Amniotic epithelial cell (primary cell): ENCODE measurements around the gene PTGFRN.
"Not testable (repeated sequence)": the region's sequence is repeated elsewhere in the genome, so short reads cannot be mapped to it uniquely, and the experiment has no call there.

Experiments
- DNase-seq: peaks from one replicate; pipeline ENCODE4 v3.0.0-alpha.2; 2010; ENCODE audit warnings: low read depth

The PTGFRN gene

DNA sequence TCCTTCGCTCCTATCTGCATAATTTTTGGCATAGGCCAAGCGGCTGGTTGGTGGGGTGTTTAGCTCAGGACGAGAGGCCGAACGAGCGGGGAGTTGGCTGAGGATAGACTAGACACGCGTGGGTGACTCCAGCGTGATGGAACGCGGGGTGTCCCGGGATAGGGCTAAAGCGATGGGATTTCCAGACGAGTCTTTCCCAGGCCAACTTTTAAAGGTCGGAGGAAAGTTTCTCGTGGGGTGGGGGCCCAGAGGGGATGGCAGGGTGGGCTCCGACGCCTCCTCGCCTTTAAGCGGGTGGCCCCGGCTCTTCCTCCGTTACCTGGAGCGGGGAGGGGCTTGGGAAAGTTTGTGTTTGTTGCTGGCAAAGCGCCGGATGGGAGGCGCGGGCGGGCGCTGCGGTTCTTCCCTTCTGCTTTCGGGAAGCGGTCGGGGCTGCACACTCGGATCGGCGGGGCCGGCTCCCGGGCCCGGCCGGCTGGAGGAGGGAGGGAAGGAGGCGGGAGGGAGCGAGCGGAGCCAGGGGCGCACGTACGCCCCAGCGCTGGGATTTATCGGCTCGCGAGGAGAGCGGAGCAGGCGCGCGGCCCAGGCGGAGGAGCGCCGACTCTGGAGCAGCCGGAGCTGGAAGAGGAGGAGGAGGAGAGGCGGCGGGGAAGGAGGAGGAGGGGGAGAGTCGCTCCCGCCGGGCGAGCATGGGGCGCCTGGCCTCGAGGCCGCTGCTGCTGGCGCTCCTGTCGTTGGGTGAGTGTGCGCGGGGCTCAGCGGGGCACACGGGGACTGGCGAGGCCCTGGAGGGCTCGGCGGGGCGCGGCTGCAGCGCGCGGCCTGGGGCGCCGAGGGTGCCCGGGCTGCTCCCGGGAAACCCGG lies at the start of gene PTGFRN:
PTGFRN (plus strand) TSS at position 405 of the 867 bp plus-strand sequence; CDS start at position 693, 288 bp downstream.
- DNase-seq = peak; percentile 36

DNA sequence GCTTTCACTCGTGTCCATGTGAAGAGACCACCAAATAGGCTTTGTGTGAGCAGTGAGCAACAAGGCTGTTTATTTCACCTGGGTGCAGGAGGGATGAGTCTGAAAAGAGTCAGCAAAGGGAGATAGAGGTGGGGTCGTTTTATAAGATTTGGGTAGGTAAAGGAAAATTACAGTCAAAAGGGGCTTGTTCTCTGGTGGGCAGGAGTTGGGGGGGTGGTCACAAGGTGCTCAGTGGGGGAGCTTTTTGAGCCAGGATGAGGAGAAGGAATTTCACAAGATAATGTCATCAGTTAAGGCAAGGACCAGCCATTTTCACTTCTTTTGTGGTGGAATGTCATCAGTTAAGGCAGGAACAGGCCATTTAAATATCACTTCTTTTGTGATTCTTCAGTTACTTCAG lies 49.5 kb upstream of the PTGFRN start:
- not testable (repeated sequence) for DNase-seq

DNA sequence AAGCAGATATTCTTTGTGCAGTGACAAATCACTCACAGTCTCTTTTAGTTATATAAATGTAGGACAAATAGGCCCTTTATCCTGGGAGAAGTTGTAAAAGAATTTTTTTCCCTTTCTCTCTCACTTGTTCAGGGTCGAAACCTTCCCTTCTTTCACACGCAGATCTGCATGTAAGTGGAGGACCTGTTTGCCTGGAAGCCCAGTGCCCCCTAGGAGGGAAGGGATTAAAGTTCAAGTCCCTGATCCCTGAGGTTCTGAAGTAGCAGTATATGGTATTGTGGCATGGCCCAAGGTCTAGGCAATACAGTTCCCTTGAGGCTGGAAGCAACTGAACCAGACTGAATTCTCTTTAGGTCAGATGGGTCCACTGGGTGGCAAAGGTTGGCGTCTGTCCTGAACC lies 48.6 kb upstream of the PTGFRN start:
- DNase-seq = no peak

DNA sequence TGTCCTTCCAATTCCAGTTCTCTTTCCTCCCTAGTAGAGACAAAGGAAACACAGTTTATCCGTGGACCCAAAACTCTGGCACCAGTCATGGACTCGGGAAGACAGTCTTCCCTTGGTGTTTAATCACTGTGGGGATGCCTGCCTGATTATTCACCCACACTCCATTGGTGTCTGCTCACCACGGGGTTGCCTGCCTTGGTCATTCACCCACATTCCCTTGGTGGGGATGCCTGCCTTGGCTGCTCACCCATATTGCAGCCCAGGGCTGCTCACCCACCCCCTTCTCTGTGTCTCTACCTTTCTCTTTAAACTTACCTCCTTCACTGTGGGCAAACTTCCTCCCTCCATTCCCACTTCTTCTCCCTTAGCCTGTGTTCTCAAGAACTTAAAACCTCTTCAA lies 46.7 kb upstream of the PTGFRN start:
- not testable (repeated sequence) for DNase-seq

DNA sequence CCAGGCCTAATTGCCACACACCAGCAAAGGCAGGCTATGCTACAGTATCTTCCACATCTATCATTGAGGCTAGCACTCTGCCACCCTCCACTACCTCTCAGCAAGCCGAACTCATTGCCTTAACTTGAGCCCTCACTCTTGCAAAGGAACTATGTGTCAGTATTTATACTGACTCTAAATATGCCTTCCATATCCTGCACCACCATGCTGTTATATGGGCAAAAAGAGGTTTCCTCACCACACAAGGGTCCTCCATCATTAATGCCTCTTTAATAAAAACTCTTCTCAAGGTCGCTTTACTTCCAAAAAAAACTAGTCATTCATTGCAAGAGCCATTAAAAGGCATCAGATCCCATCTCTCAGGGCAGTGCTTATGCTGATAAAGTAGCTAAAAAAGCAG lies 43.2 kb upstream of the PTGFRN start:
- not testable (repeated sequence) for DNase-seq

DNA sequence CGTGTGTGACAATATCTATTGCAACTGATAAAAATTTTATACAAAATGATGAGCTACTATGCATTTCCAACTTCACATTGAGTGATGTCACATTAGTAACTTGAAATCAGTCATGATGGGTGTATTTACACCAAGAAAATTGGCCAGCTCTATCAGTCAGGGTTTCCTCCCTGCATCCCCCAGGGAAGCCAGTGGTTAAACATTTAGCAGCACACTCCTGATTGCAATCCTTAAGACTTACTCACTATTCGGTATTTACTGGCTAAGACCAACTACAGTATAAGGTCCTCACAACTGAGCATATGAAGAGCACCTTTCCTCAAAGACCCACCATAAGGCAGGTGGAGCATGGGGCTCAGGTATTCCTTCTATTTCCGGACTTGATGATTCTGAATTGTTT lies 41.3 kb upstream of the PTGFRN start:
- DNase-seq = no peak

DNA sequence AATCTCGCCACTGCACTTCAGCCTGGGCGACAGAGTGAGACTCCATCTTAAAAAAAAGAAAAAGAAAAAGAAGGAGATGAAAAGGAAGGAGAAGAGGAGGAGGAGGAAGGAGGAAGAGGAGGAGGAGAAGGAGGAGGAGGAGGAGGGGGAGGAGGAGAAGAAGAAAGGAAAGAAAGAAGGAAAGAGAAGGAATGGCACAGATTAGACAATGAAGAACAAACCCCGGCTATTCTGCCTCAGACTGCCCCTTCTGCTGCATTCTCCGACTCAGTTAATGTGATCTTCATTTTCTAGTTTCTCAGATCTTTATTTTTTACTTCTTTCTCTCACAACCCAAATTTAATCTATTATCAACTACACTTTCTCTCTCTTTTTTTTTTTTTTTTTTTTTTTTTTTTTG lies 40.1 kb upstream of the PTGFRN start:
- no peak for DNase-seq

DNA sequence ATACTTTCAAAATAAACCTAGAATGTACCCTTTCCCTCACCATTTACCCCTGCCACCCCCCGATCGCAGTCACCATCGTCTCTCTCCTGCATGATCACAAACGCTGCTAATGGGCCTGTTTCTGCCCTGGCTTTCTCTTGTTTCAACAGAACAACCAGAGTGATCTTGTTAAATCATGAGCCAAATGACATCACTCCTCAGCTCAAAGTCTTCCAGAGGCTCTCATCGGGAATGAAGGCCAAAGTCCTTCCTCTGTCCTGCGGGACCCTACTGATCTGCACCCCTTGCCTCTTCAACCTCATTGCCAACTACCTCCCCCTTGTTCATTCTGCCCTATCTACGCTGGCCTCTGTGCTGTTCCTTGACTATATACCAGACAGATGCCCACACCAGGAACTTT lies 39.4 kb upstream of the PTGFRN start:
- DNase-seq = no peak

DNA sequence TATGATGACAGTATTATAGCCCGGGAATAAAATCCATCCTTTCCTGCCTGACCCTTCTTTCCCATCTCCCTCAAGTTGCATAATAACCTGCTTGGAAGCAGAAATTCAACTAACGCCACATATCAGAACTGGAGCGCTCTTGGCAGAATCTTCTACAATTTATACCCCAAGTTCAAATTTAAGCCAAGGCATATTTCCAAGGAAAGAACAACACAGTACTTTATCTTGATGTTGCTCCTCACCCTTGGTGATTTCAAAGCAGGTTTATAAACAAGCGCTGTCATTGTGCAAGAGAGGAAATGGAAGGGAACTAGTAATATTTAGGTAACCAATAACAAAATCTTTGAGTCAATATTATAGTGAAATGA lies 38.0 kb upstream of the PTGFRN start:
- DNase-seq = no peak

DNA sequence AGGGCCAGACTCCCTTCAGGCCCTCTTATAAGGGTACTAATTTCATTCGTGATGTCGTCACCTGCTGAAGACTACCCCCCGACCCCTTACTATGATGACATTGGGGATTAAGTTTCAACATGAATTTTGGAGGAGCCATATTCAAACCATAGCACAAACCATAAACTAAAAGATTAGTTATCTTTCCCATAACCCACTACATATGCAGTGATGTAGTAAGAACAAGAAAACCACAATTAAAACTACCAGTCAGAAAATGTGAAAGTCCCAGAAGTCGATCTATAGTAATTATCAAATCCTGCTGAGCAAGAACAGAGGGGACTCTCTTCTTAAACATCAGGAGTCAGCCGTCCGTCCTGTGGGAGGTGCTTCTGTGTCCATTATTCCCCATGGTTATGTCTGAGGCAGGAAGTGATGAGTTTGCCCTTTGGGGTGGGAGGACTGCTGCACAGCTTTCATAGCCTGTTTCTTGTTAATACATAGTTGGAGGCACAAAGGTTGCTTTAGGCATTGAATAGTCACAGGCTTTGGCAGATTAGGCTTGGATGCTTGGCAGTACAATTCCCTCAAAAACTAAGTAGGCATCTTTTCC lies 35.9 kb upstream of the PTGFRN start:
- DNase-seq = no peak

DNA sequence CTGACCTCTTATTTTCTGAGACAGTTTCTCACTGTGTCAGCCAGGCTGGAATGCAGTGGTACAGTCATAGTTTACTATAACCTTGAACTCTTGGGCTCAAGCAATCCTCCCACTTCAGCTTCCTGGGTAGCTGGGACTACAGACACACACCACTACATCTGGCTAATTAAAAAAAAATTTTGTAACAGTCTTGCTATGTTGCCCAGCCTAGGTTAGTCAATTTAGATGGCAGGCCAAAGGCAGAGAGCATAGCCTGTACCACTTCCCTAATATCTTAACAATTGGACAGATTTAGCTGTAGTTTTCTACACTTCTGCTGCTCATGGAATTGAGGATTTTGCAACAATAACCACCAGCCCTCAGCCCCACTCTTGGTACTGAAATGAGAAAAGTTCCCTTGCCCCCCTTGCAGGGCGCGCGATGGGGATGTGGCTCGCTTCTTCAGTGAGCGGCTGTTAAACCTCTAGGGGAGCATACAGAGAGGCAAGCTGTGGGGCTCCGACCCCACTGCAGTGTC lies 34.9 kb upstream of the PTGFRN start:
- DNase-seq = peak; percentile 16

DNA sequence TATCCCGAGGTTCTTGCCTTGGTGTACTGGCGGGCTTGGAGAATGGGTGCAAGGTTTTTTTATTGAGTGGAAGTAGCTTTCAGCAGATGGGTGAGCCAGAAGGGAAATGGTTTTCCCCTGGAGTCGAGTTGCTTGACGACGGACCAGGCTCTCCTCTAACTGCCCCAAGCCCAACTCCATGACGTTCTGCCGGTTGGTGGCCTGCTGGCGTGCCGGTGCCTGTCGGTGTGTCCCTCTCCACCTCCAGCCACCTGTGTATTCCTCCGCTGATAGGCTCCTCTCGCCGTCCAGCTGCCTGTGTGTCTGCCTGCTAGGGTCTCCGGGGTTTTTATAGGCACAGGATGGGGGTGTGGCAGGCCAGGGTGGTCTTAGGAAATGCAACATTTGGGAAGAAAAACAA lies 34.3 kb upstream of the PTGFRN start:
- DNase-seq = no peak

DNA sequence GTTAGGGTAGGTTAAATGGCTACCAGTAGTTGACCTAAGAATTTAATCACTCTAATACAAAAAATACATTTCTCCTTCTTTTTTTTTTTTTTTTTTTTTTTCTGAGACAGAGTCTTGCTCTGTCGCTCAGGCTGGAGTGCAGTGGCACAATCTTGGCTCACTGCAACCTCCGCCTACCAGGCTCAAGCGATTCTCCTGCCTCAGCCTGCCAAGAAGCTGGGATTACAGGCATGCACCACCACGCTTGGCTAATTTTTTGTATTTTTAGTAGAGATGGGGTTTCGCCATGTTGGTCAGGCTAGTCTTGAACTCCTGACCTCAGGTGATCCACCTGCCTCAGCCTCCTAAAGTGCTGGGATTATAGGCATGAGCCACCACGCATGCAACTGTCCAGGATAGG lies 33.8 kb upstream of the PTGFRN start:
- not testable (repeated sequence) for DNase-seq

DNA sequence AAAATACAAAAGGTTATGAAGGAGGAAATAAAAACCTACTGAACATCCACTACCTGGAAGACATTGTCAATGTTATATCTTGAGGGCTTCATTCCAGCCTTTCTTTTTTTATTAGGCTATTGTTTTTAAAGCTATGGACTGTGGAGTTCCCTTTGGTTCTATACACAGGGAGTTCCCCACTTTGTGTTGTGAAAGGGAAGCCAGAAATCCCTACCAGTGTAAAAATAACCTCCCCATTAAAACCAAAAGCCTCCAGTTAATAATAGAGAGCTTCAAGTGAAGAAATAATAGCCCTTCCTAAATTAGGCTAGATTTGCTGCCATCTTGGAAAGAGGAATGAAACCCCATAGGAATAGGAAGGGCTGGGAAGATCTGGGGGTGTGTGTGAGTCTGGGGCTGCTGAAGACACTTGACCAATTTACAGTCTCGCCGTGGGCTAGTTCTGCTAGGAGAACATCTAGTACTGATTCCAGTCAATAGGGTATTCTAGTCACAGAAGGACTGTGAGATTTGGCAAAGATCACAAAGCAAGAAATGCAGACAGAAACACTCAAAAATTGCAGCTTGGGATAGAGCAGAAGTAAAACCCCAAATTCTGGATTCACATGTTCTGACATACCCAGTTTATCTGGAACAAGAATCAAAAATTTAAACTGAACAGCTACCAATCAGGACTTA lies 32.4 kb upstream of the PTGFRN start:
- no peak for DNase-seq

DNA sequence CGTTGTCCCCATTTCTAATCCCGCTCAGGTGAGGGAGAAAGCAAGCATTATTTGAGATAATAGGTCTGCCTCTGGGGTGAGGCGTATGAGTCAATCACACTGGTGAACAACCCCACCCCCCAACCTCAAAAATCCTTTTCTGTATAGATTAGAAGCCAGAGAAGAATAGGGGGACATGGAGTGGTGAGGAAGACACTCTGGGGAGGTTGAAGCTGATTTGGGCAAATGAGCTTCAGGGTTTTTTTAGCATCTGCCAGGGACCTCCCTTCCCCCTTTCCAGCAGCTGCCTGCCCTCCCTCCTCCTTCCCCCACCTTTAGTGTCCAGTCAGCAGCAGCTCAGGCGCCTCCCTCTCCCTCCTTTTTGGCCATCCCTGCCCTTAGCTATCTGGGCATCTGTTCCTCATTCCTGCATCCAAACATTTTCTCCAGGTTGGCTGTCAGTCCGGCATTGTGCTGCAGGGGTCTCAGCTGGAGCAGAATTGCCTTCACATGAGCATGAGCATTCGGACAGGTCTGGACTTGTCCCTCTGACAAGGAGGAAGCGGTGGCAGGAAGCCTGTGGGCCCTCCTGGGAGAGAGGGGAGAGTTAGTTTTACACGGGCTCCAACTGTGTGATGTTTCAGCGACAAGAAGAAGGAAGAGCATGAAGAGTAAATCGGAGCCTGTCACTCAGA lies 30.8 kb upstream of the PTGFRN start:
- DNase-seq = no peak

DNA sequence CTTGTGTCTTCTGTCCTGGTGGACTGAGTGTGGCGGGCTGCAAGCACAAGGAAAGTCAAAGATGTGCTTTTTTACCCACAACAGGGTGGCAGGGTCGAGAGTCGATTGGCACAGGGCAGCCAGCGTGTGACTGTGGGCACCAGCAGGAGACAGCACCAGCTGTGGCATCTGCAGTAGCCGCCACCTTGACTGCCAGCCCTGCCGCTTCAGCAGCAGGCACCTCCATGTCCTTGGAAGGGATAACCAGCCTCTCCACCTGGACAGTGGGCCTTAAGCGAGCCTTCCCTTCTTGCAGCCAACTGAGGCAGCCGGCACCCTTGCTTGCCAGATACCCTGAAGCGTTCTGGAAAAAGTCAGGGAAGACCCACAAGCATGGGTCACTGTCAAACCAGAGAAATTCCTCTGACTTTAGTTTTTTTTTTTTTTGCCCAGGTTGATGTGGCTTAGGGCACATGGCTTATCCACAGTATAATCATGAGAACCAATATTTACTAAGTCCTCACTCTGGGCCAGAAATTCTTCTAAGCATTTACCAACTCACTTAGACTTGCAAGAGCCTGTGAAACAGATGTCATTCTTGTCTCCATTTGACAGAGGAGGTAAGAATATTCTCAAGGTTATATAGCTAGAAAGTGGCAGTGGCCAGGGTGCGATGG lies 30.1 kb upstream of the PTGFRN start:
- no peak for DNase-seq

DNA sequence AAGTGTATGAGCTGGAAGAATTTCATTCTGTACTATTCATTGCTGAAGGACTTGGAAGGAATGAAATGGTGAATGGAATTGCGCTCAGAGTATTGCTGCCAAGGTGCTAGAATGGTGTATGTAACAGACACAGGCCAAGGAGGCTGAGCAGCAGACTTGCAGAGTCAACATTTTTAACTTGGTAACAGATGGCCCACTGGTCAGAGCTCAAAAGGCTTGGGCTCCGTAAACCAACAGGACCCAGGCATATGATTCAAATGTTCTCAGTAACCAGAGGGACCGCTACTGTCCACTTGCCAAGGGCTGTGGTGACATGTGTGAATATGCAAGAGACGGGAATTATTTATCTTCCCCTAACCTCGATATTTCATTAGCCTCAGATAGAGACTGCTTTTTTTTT lies 28.8 kb upstream of the PTGFRN start:
- DNase-seq = no peak

DNA sequence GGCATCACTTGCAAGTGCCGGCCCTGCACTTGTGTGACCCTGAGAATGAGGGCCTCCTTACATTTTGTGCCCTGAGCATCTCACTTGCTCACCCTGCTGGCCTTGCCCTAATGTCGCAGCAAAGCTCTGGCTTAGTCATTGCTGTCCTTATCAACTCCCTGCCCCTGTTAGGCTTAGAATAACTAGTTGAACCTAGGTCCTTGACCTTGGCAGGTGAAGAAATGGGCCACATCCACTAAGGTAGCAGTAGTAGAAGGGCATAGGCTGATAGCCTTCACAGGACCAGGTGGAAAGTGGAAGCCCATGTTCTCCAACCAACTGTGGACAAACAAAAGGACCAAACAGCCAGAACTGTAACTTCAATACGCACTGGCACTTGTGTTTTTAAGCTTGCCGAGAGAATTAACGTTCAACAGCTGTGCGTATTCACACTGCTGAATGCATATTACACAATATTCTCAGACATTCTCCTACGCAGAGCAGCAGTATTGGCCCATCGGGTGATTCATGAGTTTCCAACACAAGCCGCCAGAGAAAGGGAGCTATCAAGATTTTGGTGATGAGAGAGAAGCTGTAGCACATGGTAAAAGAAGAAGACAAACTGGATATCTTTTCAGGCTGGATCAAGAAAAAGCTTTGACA lies 27.7 kb upstream of the PTGFRN start:
- DNase-seq = peak; percentile 83

DNA sequence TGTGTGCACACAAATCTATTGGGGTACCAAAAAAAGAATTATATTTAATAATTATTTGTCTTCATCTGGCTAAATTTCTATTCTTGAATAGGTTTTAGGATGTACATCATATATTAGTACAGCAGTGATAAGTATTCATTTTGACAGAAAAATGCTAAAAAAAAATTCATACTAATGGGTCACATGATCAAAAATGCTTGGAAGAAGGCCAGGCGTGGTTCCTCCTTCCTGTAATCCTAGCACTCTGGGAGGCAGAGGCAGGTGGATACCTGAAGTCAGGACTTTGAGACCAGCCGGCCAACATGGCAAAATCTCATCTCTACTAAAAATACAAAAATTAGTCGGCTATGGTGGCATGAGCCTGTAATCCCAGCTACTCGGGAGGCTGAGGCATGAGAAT lies 26.9 kb upstream of the PTGFRN start:
- no peak for DNase-seq

DNA sequence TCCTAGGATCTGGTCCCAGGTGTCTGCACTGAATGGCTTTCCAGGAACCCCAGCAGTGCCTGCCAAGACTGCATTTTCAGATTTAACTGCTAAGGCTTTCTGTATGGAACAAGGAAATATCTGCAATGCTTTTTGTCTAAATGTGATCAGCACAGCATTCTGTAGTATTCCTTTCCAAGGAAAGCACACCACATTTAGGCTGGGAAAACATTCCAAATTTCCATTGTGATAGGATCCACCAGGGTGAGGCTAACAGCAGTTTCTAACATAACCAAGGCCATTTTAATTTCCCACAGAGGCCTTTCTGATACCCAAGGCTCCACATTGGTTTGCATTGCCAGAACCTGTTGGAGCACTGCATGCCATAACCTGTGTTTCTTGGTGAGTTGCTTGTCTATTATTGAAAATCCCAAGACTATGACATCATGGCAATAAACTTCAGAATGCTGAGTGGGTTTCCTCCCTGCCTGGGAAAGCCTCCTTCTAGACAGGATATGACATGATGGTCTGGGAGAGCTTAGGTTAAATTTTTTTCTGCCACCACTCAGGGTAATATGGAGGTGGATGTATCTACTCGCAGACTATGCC lies 23.3 kb upstream of the PTGFRN start:
- DNase-seq = no peak

DNA sequence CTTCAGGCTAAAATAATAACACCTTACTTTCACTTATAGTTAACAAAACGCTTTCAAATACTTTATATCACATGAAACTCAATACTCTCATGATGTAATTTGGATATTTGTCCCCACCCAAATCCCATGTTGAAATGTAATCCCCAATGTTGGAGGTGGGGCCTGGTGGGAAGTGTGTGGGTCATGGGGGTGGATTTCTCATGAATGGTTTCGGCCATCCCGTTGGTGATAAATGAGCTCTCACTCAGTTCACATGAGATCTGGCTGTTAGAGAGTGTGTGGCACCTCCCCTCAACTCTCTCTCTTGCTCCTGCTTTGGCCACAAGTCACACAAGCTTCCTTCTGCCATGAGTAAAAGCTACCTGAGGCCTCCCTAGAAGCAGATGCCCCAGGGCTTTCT lies 22.5 kb upstream of the PTGFRN start:
- no peak for DNase-seq
